ENCODE data around the gene IPCEF1.

- no peak for TF ChIP-seq POLR2A (IDR thresholded peaks at IDR 0.05)
- TF ChIP-seq CTCF (IDR thresholded peaks at IDR 0.05) = no peak
These were observed 191.1 kb downstream of the IPCEF1 start for GRCh38 chr6:154165478-154165877.

Data from thyroid gland (tissue), 4 donors.